Measurements from ENCODE around the gene SLC22A17.

Gene SLC22A17

DNA sequence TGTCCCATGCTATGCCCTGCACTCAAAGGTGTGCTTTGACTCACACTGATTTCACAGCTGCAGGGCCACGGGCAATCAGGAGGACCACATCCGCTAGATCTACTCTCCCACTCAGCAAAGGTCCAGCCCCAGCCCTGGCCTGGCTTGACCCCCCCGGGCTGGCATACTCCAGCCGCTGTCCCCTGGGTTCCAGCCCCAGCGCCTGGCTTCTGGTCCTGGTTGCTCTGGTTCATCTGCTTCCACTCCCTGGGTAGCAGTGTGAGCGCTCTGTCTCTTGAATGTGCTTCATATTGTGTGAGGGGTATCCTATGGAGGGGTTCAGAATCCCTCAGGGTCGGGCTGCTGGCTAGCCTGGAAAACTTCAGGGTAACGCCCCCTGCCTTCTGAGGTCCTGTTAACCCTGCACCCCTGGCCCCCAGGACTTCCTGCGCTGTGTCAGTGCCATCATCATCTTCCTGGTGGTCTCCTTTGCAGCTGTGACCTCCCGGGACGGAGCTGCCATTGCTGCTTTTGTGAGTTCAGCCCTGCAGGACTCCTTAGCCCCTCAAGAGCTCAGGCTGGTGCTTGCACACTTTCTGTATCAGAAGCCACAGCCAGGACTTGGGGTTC lies 26.0 kb upstream of the SLC22A17 start:
- TF ChIP-seq, protein P1, sequence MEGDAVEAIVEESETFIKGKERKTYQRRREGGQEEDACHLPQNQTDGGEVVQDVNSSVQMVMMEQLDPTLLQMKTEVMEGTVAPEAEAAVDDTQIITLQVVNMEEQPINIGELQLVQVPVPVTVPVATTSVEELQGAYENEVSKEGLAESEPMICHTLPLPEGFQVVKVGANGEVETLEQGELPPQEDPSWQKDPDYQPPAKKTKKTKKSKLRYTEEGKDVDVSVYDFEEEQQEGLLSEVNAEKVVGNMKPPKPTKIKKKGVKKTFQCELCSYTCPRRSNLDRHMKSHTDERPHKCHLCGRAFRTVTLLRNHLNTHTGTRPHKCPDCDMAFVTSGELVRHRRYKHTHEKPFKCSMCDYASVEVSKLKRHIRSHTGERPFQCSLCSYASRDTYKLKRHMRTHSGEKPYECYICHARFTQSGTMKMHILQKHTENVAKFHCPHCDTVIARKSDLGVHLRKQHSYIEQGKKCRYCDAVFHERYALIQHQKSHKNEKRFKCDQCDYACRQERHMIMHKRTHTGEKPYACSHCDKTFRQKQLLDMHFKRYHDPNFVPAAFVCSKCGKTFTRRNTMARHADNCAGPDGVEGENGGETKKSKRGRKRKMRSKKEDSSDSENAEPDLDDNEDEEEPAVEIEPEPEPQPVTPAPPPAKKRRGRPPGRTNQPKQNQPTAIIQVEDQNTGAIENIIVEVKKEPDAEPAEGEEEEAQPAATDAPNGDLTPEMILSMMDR (conservative IDR thresholded peaks at IDR 0.05; ENCODE audit: low read depth), result no peak
- DNase-seq (ENCODE audit: low spot score), result no peak
- H3K27ac ChIP-seq, result no peak overlapping the region
- ChIA-PET CTCF (interaction anchor here (0.6 to 2.8 kb wide), 9 partner anchors 9 to 1350 kb away, joined by 3 to 34 read pairs (median 5); no protein-coding TSS in a partner anchor), POLR2A (ENCODE audit: low non-redundant PET) (no interaction called here)

DNA sequence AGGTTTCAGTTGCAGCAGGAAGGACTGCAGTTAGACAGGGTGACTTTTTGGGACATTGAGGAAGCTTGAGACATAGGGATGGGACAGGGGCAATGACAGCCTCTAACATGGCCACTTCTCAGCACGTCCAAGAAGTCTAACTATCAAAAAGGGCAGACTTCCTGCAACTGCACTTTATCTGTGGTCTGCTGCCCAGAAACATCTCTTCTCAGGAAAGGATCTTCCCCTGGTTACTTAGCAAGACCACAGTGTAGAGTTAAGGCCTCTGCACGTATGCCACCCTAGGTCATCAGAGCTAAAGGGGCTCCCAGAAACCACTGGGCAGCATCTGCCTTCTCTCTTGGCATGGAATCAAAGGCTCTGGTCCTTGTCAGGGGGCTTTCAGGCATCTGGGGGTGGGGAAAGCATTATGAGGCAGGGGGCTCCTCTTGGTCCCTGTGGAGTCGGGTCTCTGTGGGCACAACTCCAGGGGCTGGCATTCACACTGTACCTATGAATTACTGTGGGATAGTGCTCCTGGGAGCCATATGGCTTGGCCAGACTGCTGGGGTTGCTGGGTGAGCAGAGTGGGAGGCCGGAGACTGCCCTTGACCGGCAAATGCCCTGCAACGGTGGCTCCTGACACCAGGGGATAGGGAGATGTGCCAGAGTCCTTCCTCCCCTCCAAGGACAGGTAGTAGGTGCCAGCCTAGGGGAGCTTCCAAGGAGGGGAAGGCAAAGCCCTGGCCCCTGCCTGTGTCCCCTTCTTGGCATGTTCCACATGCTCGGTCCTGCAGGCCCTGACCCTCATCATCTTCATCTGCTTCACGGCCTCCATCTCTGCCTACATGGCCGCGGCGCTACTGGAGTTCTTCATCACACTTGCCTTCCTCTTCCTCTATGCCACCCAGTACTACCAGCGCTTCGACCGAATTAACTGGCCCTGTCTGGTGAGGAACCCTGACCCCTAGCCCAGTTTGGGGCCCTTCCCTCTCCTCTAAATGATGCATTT lies 25.2 kb upstream of the SLC22A17 start:
- TF ChIP-seq, protein P1 (conservative IDR thresholded peaks at IDR 0.05; ENCODE audit: low read depth), result no peak
- ChIA-PET CTCF (interaction anchor here (0.6 to 2.7 kb wide), 4 partner anchors 8 to 601 kb away, joined by 3 to 13 read pairs (median 4); no protein-coding TSS in a partner anchor), POLR2A (ENCODE audit: low non-redundant PET) (no interaction called here)
- DNase-seq (ENCODE audit: low spot score), result no peak
- H3K27ac ChIP-seq, result no peak overlapping the region

DNA sequence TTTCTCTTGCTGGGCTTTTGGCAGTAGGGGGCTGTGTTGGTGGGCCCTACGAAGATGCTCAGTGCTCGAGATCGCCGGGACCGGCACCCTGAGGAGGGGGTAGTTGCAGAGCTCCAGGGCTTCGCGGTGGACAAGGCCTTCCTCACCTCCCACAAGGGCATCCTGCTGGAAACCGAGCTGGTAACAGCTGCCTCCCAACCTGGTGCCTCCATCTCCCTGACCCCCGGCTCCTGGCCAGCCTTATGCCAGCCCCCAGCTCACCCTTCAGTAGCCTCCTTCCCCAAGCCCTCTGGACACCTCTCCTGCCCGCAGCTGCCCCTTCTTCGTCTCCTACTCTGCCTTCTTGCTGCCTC lies 24.5 kb upstream of the SLC22A17 start:
- H3K27ac ChIP-seq, result no peak overlapping the region
- ChIA-PET POLR2A (ENCODE audit: low non-redundant PET) (no interaction called here), CTCF (interaction anchor here (0.6 kb wide), 1 partner anchor 601 kb away, joined by 5 read pairs; no protein-coding TSS in a partner anchor)
- no peak for DNase-seq (ENCODE audit: low spot score)
- TF ChIP-seq, protein P1 (conservative IDR thresholded peaks at IDR 0.05; ENCODE audit: low read depth), result no peak

DNA sequence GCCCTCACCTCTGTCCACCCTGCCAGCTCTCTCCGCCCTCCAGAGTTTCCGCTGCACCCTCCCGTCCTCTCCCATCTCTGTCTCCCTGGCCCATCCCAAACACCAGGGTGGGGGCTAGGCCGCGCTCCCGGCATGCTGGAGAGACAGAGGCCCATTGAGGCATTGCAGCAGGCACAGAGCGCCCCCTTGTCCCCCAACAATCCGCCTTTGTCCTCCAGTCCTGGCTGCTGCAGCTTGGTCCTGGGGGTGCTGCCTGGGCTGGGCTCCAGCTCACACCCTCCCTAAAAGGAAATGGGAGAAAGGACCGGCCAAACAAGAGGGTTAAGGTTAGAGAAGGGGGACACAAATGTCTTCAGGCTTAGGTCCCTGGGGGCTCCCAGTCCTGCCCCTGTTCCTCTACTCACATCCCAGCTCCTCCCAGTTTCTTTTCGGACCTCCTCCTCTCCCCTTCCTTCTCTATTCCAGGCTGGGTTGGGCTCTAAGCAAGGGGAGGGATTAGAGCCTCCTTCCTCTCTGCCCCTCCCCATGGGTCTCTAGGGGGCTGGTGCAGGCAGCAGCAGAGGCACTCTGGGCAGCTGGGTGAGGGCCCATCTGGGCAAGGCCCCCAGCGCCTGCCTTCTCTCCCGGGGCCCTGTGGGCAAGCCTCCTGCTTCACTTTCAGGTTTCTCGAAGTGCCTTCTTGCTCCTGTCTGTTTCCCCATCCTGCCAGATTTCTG lies 24.0 kb upstream of the SLC22A17 start, which contains the start of gene CMTM5:
TSS of gene CMTM5 (plus strand) at position 565 of the 716 bp plus-strand sequence. CDS start 206 bp downstream, outside the sequence.
- no peak within 1 kb of the TSS for H3K27ac ChIP-seq
- CTCF ChIA-PET, result interaction anchor here (0.6 to 0.8 kb wide), 2 partner anchors 50 to 126 kb away, joined by 3 to 5 read pairs; no protein-coding TSS in a partner anchor
- POLR2A ChIA-PET (ENCODE audit: low non-redundant PET), result no interaction called here
- TF ChIP-seq, protein P1 (conservative IDR thresholded peaks at IDR 0.05; ENCODE audit: low read depth), result no peak
- DNase-seq (ENCODE audit: low spot score), result no peak

DNA sequence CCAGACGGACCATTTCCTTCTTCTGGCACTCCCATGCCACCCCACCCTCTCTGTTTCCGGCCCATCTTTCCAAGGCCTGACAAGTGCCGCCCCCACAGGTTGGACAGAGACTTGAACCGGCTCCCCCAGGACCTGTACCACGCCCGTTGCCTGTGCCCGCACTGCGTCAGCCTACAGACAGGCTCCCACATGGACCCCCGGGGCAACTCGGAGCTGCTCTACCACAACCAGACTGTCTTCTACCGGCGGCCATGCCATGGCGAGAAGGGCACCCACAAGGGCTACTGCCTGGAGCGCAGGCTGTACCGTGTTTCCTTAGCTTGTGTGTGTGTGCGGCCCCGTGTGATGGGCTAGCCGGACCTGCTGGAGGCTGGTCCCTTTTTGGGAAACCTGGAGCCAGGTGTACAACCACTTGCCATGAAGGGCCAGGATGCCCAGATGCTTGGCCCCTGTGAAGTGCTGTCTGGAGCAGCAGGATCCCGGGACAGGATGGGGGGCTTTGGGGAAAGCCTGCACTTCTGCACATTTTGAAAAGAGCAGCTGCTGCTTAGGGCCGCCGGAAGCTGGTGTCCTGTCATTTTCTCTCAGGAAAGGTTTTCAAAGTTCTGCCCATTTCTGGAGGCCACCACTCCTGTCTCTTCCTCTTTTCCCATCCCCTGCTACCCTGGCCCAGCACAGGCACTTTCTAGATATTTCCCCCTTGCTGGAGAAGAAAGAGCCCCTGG lies 23.0 kb upstream of the SLC22A17 start:
- TF ChIP-seq, protein P1 (conservative IDR thresholded peaks at IDR 0.05; ENCODE audit: low read depth), result no peak
- DNase-seq (ENCODE audit: low spot score), result no peak
- CTCF ChIA-PET, result interaction anchor here (0.5 to 0.9 kb wide), 4 partner anchors 16 to 201 kb away, joined by 3 to 8 read pairs (median 4); no protein-coding TSS in a partner anchor
- POLR2A ChIA-PET (ENCODE audit: low non-redundant PET), result no interaction called here
- no peak overlapping the region for H3K27ac ChIP-seq

All from RWPE1 (cell line).